Esophagus (tissue), 2 donors: ENCODE measurements around the gene SEMA5A. TPM values are rescaled to one million over a fixed set of nuclear protein-coding genes. Genes with fewer than 3 reads are reported as not detected.

ENCODE experiments used
- H3K27ac ChIP-seq, 2 donors: one replicate each; pipeline ENCODE4 v1.5.1; 2013; ENCODE audit warnings: low read depth in 2 of 2, mild to moderate bottlenecking in 2 of 2, inconsistent platforms in 1 of 2, low read length in 1 of 2, moderate library complexity in 1 of 2
- H3K27me3 ChIP-seq, 2 donors: one replicate each; pipeline ENCODE4 v1.6.1; 2013; ENCODE audit warnings: low read length in 2 of 2, control low read depth in 1 of 2, mild to moderate bottlenecking in 1 of 2; ENCODE audit not compliant: insufficient read depth in 2 of 2, control insufficient read depth in 1 of 2
- H3K36me3 ChIP-seq, 2 donors: one replicate each; pipeline ENCODE4 v1.6.1; 2013; ENCODE audit warnings: low read length in 1 of 2; ENCODE audit not compliant: control insufficient read depth in 2 of 2, insufficient read depth in 2 of 2
- H3K4me1 ChIP-seq, 2 donors: one replicate each; pipeline ENCODE4 v1.6.1; 2013; ENCODE audit warnings: low read length in 1 of 2; ENCODE audit not compliant: control insufficient read depth in 2 of 2, insufficient read depth in 2 of 2
- H3K4me3 ChIP-seq, 2 donors: one replicate each; pipeline ENCODE4 v1.5.1; 2013; ENCODE audit warnings: low read length in 2 of 2, mild to moderate bottlenecking in 2 of 2, low read depth in 1 of 2, moderate library complexity in 1 of 2
- H3K9me3 ChIP-seq, 2 donors: one replicate each; pipeline ENCODE4 v1.6.1; 2013; ENCODE audit warnings: mild to moderate bottlenecking in 2 of 2, low read depth in 1 of 2, low read length in 1 of 2, moderate library complexity in 1 of 2; ENCODE audit not compliant: control insufficient read depth in 2 of 2, insufficient read depth in 1 of 2
- WGBS, 2 donors: extraction: QIAGEN DNeasy Blood & Tissue Kit; methylation state at CpG; one replicate each; pipeline ENCODE4 v1.1.7; 2013; 5-methylcytosine and 5-hydroxymethylcytosine counted together
- polyA plus RNA-seq, 2 donors: library from polyadenylated mRNA; stranded (reverse); fragments of 200-250 nt; gene quantifications; one replicate each; pipeline ENCODE4 v1.2.3, GENCODE V29; 2013
- donor health status: healthy with polysubstance abuse.
- donor health status: Bipolar disorder and iron deficiency.

SEMA5A gene
- polyA plus RNA-seq, 2 donors, result 1.3 to 1.9 TPM

- Histone ChIP-seq H3K4me3 (no peak overlapping the region), H3K27ac (no peak overlapping the region), H3K36me3 (no peaks in the 10 kb centered on the region), H3K9me3 (no peaks in the 10 kb centered on the region), H3K4me1 (peaks cover 0 to 3% of the 10 kb centered on the region in 2 donors), H3K27me3 (no peaks in the 10 kb centered on the region)
- WGBS, 2 donors, result 77 to 81% methylated on average over 2 of the region's 2 CpGs
Measured at GRCh38 chr5:9324348-9325077, 221.4 kb downstream of the SEMA5A start.

GRCh38 chr5:9320652-9321051 lies 225.2 kb downstream of the SEMA5A start:
- Histone ChIP-seq H3K9me3 (no peaks in the 10 kb centered on the region), H3K27ac (no peak overlapping the region), H3K27me3 (no peaks in the 10 kb centered on the region), H3K36me3 (no peaks in the 10 kb centered on the region), H3K4me1 (peaks cover 0 to 3% of the 10 kb centered on the region in 2 donors), H3K4me3 (no peak overlapping the region)
- 81 to 86% methylated on average over 3 of the region's 3 CpGs for WGBS, 2 donors

- Histone ChIP-seq H3K4me1 (peaks cover 0 to 3% of the 10 kb centered on the region in 2 donors), H3K9me3 (no peaks in the 10 kb centered on the region), H3K36me3 (no peaks in the 10 kb centered on the region), H3K27me3 (no peaks in the 10 kb centered on the region), H3K27ac (no peak overlapping the region), H3K4me3 (no peak overlapping the region)
- 73 to 78% methylated on average over 6 of the region's 6 CpGs for WGBS, 2 donors
Measured at GRCh38 chr5:9318031-9318430, 227.8 kb downstream of the SEMA5A start.

- H3K27ac ChIP-seq, result no peak overlapping the region
- no peaks in the 10 kb centered on the region for H3K36me3 ChIP-seq
- H3K4me1 ChIP-seq, result peaks cover 0 to 3% of the 10 kb centered on the region in 2 donors
- no peak overlapping the region for H3K4me3 ChIP-seq
- no peaks in the 10 kb centered on the region for H3K9me3 ChIP-seq
- no peaks in the 10 kb centered on the region for H3K27me3 ChIP-seq
Measured at GRCh38 chr5:9316733-9317132, 229.1 kb downstream of the SEMA5A start.

GRCh38 chr5:9316041-9316440 lies 229.8 kb downstream of the SEMA5A start:
- 73 to 82% methylated on average over 3 of the region's 3 CpGs for WGBS, 2 donors

GRCh38 chr5:9314558-9314957 lies 231.3 kb downstream of the SEMA5A start:
- no peak overlapping the region for H3K27ac ChIP-seq
- no peak overlapping the region for H3K4me3 ChIP-seq
- H3K36me3 ChIP-seq, result no peaks in the 10 kb centered on the region
- no peaks in the 10 kb centered on the region for H3K9me3 ChIP-seq
- H3K27me3 ChIP-seq, result no peaks in the 10 kb centered on the region
- no peaks in the 10 kb centered on the region for H3K4me1 ChIP-seq
- WGBS, 2 donors, result 71 to 73% methylated on average over 6 of the region's 6 CpGs

More at GRCh38 chr5:9316041-9316440, 229.8 kb downstream of the SEMA5A start:
- no peaks in the 10 kb centered on the region for H3K9me3 ChIP-seq
- no peaks in the 10 kb centered on the region for H3K27me3 ChIP-seq
- peaks cover 0 to 3% of the 10 kb centered on the region in 2 donors for H3K4me1 ChIP-seq
- H3K27ac ChIP-seq, result no peak overlapping the region
- H3K36me3 ChIP-seq, result no peaks in the 10 kb centered on the region
- no peak overlapping the region for H3K4me3 ChIP-seq

GRCh38 chr5:9313751-9314150 lies 232.1 kb downstream of the SEMA5A start:
- H3K27me3 ChIP-seq, result no peaks in the 10 kb centered on the region
- H3K4me1 ChIP-seq, result no peaks in the 10 kb centered on the region
- H3K4me3 ChIP-seq, result no peak overlapping the region
- H3K27ac ChIP-seq, result no peak overlapping the region
- H3K36me3 ChIP-seq, result no peaks in the 10 kb centered on the region
- no peaks in the 10 kb centered on the region for H3K9me3 ChIP-seq

- no peak overlapping the region for H3K27ac ChIP-seq
- H3K36me3 ChIP-seq, result no peaks in the 10 kb centered on the region
- H3K4me3 ChIP-seq, result no peak overlapping the region
- H3K9me3 ChIP-seq, result no peaks in the 10 kb centered on the region
- no peaks in the 10 kb centered on the region for H3K4me1 ChIP-seq
- H3K27me3 ChIP-seq, result no peaks in the 10 kb centered on the region
Measured at GRCh38 chr5:9307150-9307549, 238.7 kb downstream of the SEMA5A start.

- Histone ChIP-seq H3K27me3 (no peaks in the 10 kb centered on the region), H3K27ac (no peak overlapping the region), H3K36me3 (no peaks in the 10 kb centered on the region), H3K9me3 (no peaks in the 10 kb centered on the region), H3K4me3 (no peak overlapping the region), H3K4me1 (no peaks in the 10 kb centered on the region)
- 74 to 77% methylated on average over 2 of the region's 2 CpGs for WGBS, 2 donors
Measured at GRCh38 chr5:9302218-9302617, 243.7 kb downstream of the SEMA5A start.

- H3K27ac ChIP-seq, result no peak overlapping the region
- H3K36me3 ChIP-seq, result no peaks in the 10 kb centered on the region
- no peaks in the 10 kb centered on the region for H3K27me3 ChIP-seq
- no peak overlapping the region for H3K4me3 ChIP-seq
- WGBS, 2 donors, result 48 to 63% methylated on average over 6 of the region's 6 CpGs
- H3K4me1 ChIP-seq, result no peaks in the 10 kb centered on the region
- H3K9me3 ChIP-seq, result no peaks in the 10 kb centered on the region
Measured at GRCh38 chr5:9301200-9301599, 244.7 kb downstream of the SEMA5A start.
